Fibroblast of lung (primary cell): ENCODE measurements around the gene GRB7.
"Not testable (repeated sequence)": the region's sequence is repeated elsewhere in the genome, so short reads cannot be mapped to it uniquely, and the experiment has no call there.

Experiments
- CTCF ChIP-seq, 2 donors: IDR thresholded peaks in 1 of 2; conservative IDR thresholded peaks in 1 of 2; 1 replicate in 1 of 2; 2 replicates in 1 of 2; pipeline ENCODE4 v1.5.1; 2011 to 2012; ENCODE audit warnings: low read length in 2 of 2, control low read depth in 1 of 2, inconsistent platforms in 1 of 2, low read depth in 1 of 2, mild to moderate bottlenecking in 1 of 2
- EZH2 ChIP-seq: IDR thresholded peaks from 2 replicates; pipeline ENCODE4 v1.5.1; 2012; ENCODE audit warnings: low read length, control low read depth, mild to moderate bottlenecking; ENCODE audit errors: missing control alignments

GRCh38 chr17:39725923-39726322, 11.8 kb upstream of the GRB7 start:
- not testable (repeated sequence) for TF ChIP-seq CTCF (conservative IDR thresholded peaks at IDR 0.05 in 1 of 2, IDR thresholded peaks at IDR 0.05 in 1 of 2; ENCODE audit: low read depth in 1 of 2, low read length in 2 of 2); EZH2
